ENCODE results near the gene RRBP1. TPM values are rescaled to one million over a fixed set of nuclear protein-coding genes. Genes with fewer than 3 reads are reported as not detected.
"Not testable (repeated sequence)": the region's sequence is repeated elsewhere in the genome, so short reads cannot be mapped to it uniquely, and the experiment has no call there.

Gene RRBP1
- total RNA-seq, 1 donor from 2014 or later, result 144 TPM

DNA sequence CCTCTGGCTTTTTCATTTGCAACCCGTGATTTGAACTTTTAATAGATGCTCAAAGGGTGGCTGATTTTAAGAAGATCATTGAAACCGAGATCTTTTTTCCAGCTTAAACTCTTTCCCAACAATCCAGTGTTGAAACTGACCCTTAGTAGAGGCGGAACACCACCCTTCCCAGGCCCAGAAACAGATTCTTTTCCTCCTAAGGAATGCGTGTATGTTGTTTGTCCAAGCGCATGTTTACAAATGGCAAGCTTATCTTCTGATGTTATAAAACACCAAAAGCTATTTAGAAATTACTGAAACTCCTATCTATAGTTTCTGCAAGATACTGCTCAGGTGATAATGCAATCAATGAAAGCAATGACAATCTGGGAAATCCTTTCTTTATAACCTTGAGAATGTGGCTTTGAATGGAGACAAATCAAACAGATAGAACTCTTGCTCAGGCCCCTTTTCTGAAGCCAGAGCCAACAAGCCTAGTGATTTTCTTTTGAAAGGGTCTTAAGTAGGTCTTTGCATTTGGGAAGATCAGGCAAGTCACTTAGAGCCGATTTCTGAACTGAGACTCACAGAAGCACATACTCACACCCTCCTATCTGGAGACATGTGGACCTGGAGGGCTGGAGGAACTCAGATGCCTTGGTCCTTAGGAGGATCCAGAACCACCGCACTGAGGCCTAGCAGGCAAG, 26.8 kb upstream of the RRBP1 start:
- DNase-seq, result no peak

DNA sequence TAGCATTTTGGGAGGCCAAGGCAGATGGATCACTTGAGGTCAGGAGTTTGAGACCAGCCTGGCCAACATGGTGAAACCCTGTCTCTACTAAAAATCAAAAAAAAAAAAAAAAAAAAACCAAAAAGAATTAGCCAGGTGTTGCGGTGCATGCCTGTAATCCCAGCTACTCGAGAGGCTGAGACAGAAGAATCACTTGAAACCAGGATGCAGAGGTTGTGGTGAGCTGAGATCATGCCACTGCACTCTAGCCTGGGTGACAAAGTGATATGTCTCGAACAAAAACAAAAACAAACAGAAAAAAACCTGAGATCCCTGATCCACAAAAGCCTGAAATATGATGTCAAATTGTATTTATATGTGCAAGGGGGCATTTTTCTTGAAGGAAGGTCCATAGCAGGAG, 25.9 kb upstream of the RRBP1 start:
- not testable (repeated sequence) for DNase-seq

DNA sequence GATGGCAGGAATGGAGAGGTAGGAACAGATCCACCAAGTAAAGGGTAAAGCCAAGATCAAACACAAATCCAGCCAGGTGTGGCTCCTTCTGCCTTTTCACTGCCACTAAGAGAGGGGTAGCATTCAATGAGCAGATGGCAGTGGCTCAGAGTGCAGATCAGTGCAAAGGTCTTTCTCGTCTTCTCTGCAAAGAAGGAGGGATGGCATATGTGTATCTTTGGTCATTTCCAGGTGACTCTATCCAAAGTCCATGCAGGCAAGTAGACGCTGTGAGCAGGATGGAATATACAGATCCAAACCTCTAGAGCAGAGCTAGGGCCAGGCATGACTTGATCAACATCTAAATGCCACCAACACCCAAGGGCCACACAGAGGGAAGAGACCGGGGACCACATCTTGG, 24.6 kb upstream of the RRBP1 start:
- no peak for DNase-seq

DNA sequence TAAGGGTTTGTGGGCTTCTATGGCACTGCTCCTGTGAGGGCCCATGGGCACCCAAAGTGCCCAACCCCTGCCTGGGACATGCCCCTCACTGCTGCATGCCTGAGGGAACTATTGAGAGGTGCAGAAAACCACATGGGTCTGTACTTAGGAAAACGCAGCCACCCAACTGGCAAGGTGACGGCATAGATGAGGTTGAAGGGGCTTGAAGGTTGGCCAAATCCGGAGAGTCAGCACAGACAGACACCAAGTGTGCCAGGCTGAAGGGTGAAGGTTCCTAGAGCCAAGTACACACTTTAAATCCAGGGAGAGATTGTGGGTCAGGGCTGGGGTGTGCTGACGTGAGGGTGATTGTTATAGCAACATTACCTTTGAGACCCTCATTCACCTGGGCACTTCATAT, 23.9 kb upstream of the RRBP1 start:
- DNase-seq, result no peak

DNA sequence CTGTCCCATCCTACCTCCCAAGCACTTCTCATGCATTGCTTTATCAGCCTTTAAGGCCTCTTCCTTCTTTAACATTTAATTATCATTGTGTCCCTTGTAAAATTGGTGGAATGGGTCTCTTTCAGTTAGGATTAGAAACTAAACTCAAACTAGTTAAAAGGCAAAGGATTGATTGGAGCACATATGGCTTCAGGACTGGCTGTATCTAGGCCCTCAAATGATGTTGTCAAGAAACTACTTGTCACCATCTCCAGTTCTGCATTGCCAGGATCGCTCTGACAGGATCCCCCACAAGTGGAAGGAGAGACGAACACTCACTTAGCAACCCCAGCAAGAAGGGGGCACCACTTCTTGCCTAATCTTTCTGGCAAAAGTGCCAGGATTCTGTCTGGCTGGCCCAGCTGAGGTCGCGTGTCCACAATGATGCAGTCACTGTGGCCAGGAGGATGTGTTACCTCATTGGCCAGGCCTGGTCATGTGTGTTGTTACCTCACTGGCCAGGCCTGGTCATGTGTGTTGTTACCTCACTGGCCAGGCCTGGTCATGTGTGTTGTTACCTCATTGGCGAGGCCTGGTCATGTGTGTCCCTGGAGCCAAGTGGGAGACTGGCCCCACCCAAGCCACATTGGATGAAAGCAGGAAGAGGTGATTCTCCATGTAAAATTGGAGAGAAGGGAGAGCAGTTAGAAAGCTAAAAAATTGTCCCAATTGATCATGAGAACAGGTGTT, 22.7 kb upstream of the RRBP1 start:
- DNase-seq, result no peak

DNA sequence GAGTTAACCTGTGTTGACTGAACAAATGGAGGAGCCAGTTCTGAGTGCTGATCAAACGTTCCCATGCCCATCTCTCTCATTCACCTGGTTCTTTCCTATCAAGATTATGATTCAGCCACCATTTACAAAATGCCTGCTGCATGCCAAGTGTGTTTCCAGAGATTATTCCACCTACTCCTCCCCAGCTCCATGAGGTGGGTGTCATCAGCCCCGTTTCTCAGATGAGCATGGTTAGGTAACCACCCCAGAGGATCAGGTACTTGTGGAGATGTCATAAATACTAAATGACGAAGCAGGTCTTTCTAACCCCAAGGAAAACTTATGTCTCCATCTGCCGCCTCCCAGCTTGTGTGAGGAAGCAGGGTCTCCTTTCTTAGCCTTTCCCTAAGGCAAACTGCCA, 19.8 kb upstream of the RRBP1 start:
- DNase-seq, result no peak

DNA sequence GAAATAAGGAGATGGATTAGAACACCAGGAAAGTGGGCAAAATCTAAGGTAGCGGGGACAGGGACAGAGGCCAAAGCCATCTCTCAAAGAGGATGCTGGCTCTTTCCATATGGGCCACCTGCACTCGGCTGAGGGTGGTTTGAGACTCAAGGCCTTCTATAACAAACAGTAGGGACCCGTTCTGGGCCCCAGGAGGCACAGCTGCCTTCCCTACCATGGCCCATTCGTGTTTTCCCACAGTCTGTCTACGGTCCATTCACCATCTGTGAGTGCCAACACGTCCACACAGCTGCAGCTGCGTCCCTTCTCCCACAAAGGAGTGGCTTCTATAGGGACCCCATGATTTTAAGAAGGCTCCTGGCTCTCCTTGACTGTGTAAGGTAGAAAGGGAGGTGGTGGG, 18.6 kb upstream of the RRBP1 start:
- DNase-seq, result no peak

DNA sequence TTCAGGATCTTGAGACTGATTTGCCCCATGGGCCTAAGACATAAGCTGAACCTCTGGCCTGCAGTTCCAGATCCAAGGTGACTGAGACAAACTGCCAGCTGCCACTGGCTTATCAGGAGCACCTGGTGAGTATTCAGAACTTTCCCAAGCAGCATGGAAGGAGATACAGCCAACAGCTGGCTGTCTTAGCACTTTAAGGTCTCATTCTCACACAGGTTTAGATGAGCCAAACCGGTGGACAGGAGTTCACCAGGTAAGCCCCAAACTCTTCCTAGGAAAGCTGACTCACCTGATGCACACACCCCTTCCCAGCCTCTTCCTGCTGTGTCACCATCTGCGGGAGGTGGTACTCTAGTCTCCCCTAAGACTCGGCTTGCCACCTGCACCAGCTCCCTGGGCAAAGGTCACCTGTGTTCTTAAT, 17.9 kb upstream of the RRBP1 start, which contains the start of gene BANF2:
TSS of gene BANF2 (plus strand) at position 36 of the 421 bp plus-strand sequence. CDS start 25,060 bp downstream, outside the sequence.
- DNase-seq, result no peak

DNA sequence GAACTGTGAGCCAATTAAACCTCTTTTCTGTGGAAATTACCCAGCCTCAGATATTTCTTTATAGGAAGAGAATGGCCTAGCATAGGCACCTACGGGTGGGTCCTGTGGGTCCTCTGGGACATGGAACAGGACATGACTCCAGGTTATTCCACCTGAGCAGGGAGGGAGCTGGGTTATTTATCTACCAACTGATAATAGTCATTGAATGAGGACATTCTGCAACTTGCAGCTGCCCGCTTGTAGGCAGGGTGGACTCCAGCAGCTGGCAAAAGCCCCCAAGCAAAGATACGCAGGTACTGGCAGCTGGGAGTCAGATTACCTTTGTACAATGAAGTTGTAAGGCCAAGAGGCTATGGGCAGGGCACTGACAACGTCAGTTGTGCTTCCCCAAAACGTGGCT, 16.3 kb upstream of the RRBP1 start:
- DNase-seq, result no peak

DNA sequence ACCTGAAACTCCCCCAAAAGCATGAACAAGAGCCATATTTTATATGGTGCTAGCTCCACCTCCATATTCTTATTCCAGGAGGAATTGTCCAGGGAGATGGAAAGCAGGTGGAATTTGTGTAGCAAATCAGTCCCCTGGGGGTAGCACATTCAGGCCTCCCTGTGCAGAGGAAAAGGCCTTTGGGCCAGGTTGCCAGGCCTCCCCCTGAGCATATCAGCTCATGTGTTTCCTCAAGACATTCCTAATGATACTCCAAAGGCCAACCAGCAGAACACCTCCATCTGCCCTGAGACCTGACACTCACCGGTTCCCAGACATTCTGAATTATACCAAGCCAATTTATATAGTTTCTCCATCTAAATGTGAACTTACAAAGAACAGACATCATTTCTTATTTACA, 15.1 kb upstream of the RRBP1 start:
- DNase-seq, result no peak

DNA sequence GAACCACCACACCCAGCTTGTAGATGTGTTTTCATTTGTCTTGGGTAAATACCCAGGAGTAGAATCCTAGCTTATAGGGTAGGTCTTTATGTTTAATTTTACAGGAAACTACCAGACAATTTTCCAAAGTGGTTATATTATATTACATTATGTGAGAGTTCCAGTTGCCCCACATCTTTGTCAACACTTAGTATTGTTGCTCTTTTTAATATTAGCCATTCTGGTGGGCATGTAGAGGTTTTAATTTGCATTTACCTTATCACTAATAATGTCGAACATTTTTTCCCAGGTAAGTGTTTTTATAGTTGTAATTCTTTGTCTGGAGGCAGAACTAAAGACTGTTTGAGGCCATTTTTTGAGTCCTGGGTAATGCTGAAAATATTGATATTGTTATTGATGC, 14.2 kb upstream of the RRBP1 start:
- no peak for DNase-seq

DNA sequence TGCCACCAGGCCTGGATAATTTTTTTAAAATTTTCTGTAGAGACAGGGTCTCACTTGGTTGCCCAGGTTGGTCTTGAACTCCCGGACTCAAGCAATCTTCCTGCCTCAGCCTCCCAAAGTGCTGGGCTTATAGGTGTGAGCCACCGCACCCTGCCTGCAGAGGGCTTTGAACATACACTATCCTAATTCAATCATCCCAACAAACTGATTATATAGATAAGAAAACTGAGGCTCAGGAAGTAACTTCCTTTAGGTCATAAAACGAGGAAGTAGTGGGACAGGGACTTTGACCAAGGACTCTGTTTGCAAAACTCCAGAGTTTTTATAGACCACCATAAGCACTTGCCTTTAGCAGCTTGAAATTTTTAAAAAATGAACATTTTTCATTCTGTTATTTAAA, 12.7 kb upstream of the RRBP1 start:
- DNase-seq, result no peak

DNA sequence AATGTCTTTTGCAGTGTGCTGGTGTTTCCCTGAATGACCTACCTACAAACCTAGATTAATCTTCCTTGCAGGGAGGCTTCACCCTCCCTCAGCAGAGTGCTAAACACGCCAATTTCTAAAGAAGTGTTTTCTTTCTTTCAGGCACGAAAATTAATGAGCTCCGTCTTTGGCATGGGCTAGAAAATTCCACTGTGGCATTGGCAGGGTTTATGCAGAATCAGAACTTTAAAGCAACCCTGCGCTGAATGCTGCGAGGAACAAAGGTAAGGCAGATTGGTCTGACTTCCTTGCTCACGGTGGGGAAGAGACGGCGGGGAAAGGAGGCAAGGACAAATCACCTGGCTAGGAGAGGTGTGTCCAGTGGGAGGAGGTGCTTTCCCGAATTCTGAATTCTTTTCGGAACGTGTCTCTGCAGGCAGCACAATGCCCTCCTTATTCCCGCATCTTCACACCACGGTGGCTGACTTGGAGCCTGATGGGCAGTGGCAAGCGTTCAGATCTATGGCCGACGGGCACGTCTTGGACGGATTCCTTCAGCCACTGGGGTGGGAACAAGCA, 11.5 kb upstream of the RRBP1 start:
- DNase-seq, result peak; percentile 34

DNA sequence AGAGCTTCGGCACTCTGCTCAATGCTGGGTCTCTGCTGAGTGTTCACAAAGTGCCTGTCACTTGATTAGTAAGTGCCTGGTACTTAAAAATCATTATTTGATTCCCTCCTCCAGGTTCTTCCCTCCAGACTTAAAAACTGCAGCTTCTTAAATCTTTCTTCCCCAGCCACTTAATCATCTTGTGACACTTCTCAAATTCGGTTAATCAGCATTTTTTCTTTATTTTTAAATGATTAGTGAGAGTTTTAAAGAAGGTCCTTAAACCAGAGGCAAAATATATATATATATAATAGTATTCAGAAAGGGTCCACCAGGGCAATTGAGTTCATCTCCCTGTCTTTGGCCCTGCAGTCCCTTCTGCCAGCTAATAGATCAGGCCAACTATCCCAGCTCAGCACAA, 9.7 kb upstream of the RRBP1 start:
- no peak for DNase-seq

DNA sequence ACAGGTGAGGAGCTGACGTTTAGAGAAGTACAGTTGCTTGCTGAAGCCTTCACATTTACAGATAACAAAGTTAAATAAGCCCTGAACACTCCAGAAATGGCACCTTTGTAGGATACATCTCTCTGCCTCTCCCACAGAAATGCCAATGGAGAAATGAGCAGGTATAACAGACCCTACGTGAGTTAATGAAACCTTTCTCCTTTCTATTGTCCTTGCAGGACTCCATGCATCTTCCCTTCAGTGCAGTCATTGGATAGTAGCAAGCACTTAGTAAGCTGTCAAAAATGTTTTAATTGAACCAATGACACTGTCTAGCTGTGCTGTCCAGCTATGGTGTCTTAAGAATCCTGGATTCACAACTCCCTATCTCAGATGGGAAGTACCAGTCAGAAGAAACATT, 8.1 kb upstream of the RRBP1 start:
- no peak for DNase-seq

DNA sequence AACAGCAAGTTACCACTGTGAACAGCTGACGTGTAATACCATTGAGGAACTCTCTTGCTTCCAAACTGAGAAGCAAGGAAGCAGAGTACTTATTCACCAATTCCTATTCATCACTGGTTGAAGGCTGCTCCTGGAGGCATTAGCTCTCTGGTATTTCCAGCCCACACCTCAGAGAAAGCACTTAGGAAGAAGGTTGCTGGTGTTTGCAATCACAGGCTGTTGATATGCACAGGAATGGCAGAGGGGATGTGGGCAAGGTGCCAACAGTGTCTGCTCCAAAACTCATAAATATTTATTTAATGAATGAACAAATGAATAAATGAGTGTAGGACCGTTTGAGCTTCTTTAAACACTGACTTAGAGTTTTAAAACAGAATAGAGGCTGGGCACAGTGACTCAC, 6.9 kb upstream of the RRBP1 start:
- DNase-seq, result no peak

DNA sequence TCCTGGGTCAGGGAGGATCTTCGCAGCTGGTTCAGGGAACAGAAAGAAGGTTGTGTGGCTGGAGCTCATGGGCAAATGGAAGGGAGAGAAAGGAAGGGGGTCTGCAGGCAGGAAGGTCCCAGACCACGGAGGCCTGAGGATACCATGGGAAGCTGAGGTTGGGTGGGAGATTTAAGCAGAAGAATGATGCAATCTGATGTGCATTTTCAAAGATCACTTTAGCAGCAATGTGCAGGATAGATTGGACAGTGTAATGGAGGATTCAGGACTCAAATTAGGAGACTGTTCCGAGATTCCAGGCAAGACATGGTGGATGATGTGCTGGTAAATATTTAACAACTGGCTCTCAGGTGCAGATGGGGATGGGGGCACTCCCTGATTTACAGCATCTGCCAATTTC, 5.8 kb upstream of the RRBP1 start:
- no peak for DNase-seq

DNA sequence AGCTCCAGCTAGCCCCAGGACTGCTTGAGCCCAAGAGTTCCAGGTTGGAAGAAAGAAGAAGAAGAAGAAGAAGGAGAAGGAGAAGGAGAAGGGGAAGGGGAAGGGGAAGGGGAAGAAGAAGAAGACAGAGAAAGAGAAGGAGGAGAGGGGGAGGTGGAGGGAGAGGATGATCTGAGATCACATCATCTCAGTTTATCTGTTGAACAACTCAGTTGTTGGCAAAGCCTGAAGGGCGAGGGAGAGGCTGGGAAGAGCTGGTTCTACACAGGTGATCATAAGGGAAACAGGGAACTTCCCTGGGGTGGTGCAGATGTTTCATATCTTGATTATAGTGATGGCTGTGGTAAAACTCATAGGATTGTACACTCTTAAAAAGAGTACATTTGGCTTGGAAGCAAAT, 3.1 kb upstream of the RRBP1 start:
- no peak for DNase-seq

DNA sequence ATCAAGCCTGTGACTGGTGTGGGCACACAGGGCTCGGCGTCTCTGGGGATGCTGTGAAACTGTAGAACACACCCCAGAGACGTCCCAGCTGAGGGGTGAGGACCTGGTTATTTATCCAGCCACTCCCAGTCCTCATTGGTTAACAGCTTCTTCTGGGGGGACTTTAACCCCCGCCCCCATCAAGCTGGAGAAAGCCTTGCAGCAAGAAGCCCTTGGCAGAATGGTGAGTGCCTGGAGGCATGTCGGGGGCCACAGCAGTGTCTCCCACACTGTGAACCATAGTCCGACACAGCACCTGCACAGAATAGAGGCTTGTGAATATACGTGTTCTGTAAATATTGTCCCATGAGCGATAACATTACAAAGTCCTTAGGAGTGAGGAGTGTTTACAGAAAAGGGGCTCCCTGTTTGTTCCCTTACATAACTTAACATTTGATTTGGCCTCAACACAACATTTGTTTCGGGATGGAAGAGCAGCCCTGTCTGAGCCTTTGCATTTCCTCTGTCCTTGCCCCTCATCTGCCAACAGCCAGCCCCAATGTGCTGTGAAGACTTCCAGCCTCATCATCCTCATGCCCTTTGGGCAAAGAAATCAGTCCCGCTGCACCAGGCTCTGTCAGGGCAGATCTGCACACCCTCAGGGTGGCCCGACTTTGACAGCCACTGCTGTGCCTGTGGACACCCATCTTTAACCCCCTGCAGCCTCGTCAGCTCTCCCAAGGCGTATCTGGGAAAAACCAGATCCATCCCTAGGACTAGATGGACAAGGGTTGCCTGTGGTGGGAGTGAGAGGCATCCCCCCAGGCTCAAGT, 2.2 kb upstream of the RRBP1 start:
- DNase-seq, result no peak

DNA sequence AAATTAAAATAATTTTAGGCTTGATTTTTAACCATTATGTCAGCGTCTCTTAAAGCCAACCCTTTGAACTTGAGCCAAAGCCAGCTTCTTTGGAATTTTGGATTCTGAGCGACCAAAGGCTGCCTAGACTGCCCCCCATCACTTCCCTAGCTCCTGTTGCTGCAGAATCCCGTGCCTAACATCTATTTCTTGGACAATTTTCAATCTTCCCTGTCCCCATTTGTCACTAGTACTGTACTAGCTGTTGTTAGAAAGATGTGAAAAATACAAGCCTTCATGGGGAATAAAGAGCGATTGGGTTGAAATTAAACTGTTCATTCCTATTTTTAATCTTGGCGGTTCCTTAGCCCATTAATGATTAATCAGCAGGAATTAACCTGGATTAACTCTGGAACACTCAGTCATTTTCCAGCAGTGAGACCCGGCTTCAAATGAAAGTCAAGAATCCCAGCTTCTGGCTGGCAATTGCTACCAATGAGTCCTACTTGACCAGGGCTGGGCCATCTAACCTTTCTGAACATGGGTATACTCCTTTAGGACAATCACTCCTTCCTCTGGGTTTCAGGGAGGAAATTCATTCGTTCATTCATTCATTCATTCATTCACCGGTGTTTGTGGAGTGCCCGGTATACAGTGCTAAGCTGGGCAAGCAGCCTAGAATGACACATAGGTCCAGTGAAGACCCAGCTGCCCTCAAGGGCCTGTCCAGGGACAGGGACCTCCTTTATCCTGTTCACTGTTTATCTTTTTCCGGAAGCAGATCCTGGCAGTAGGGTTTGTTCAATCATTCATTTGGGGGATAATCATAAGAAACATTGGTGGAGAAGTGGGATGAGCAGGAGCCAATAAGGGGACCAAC, 1.4 kb upstream of the RRBP1 start:
- no peak for DNase-seq

DNA sequence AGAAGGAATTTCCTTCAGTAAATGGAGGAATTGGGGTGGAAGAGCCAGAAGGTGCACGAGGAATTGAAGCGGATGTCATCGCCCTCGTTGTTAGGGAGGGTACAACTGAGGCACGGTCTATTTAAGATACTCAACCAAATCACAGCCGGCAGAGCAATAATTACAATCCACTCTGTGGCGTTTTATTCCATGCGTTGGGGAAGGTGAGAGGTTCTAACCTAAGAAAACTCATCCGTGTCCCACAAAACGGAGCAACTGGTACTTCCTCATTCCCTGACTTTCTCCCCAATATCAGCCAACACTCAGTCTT, 802 bp upstream of the RRBP1 start:
- DNase-seq, result no peak

DNA sequence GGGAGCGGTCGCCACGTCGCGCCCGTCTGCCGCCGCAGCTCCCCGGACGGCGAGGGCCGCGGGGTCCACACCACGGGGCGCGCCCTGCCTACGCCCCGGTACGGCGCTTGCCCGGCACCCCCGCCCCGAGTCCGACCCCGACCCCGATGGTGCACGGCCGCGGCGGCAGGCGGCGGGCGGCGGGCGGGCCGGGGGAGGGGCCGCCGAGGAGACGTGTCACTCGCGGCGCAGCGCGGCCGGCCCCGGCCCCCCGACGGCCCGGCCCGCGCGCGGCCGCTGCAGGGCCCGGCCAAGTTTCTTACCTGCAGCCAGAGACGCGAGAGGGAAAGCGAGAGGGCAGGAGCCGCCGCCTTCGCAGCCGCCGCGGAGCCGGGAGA, 328 bp downstream of the RRBP1 start:
- no peak for DNase-seq
